HG03439 (cell line): ENCODE results near the gene TNKS1BP1.

Experiments
- ATAC-seq: cut with Tn5 transposase; IDR thresholded peaks from one replicate; pipeline ENCODE4 v1.9.1; 2021; ENCODE audit warnings: mild to moderate bottlenecking, moderate library complexity; ENCODE audit not compliant: unreplicated experiment

The TNKS1BP1 gene

DNA sequence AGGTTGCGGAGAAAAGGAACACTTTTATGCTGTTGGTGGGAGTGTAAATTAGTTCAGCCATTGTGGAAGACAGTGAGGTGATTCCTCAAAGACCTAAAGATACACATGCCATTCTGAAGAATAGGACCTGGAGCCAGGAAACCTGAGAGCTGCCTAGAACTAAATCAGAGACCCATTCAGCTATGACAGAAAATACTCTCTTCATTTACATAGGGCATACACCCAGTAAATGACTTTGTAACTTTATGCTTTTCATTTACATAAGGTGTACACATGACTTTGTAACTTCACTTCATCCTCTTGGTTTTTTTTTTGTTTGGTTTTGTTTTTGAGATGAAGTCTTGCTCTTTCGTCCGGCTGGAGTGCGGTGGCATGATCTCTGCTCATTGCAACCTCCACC lies 62.6 kb downstream of the TNKS1BP1 start:
- ATAC-seq: no peak

DNA sequence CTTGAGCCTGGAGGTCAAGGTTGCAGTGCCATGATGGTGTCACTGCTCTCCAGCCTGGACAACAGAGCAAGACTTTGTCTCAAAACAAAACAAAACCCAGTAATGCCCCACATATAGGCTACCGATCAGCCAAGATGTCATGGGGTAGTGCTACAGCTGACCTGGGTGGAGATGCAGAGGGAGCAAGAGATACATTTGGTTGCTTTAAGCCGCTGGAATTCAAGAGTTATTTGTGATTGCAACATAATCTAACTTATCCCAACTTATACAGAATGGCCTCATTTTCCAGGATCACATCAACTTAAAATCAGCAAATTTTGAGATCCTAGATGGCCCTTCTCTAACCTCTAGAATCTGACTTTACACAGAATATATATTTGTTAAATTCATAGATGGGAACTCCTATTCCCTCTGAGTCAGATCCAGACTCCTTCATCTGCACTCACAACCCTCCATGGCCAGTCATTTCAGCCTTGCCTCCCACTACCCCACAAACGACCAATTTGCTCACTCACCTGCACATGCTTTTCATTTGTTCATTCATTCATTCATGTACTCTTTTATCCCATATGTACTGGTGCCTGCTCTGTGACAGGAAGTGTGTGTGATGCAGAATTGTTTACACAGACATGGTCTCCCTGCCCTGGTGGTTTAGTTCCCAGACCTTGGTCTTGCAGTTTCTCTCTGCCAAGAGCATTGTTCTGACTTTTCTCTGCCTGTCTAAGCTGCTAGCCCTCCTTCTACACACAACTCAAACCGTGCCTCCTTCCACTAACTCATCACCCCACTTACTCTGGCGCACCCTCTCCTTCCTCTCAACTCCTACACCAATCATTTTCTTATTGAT lies 63.6 kb downstream of the TNKS1BP1 start:
- no peak for ATAC-seq

DNA sequence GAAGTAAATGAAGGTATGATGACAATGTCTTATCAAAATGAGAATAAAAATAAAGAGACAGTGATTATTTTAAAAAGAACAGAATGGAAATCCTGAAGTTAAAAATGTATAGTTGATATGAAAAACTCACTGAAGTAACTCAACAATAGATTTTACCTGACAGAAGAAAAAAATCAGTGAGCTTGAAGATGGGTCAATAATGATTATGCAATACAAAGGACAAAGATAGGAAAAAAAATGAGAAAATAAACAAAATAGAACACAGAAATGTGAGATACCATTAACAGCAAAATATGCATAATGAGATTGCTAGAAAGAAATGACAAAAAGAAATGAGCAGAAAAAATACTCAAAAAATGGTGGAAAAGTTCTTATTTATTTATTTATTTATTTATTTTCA lies 68.6 kb downstream of the TNKS1BP1 start:
- no peak for ATAC-seq

DNA sequence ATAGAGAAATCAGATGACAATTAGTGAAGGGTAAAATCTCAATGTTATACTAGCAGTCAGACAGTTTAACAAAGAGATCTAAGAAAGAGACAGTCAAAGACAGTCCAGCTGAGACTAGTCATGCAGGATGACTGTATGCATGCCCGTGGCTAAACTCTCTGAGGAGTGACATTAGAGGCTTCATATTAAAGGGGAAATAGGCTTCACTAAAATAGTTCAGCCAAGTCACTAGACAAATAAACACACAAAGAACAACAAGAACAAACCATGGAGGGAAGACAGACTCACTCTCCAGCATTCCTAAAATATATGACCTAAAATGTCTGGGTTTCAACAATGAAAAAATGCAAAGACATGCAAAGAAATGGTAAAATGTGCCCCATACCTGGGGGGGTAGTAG lies 69.1 kb downstream of the TNKS1BP1 start:
- no peak for ATAC-seq

DNA sequence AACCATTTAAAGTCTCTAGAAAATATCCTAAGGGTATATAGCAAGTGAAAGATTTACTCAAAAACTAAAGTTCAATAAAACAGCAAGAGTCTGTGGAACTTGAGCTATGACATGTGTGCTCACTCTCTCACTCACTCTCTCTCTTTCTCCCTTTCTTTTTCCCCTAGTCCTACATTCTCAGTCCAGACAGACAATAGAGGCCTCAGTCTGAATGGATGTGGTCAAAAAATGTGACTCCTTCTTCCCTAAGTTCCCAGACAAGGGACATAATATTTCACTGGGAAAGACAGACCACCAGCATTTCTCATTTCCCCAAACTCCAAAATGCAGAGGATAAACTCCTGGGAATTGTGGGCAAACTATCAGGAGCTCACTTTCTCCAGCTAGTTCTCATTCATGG lies 70.1 kb downstream of the TNKS1BP1 start:
- ATAC-seq: no peak

DNA sequence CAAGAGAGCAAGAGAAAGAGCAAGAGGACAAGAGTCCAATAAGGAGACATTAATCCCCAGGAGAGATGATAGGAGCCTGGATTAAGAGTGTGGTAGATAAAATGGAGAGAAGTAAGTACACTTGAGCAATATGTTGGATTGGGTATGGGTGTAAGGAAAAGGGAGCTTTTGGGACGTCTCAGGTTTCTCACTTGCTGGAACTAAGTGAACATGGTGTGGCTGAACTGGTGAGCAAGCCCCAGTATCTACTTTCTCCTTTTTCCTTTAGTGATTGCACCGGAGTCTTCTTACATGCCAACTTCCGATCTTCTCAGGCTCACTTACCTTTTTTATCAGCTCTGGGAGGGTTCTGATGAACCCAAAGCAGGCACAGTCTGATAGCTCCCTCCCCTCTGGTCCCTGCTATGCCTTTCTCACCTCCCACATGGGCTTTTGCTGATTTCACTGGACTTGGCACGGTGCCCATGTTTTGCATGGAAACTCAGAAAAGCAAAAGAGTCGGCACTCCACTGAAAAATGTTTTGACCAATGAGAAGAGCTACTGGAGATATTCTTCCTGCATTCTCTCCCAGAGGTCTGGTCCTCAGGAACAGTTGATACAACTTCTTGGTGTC lies 73.2 kb downstream of the TNKS1BP1 start:
- ATAC-seq: no peak

DNA sequence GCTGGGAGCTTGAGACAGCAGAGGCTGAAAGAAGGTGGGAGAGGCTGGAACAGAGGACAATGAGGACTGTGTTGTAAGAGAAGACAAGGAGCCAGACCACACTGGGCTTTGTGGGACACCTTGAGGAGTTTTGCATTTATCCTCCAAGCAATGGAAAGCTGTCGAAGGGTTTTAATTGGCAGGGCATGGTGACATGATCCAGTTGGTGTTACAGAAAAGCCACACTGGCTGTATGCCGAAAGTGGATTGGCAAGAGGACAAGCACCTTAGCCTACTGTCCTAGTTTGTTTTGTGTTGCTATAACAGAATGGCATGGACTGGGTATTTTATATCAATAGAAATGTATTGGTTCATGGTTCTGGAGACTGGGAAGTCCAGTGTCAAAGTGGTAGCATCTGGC lies 73.7 kb downstream of the TNKS1BP1 start:
- ATAC-seq: no peak
